ENCODE measurements around the gene ST6GALNAC5. TPM values are rescaled to one million over a fixed set of nuclear protein-coding genes. Genes with fewer than 3 reads are reported as not detected.

Gene ST6GALNAC5
- total and polyA plus RNA-seq, 2 donors: 10.9 to 42.5 TPM

DNA sequence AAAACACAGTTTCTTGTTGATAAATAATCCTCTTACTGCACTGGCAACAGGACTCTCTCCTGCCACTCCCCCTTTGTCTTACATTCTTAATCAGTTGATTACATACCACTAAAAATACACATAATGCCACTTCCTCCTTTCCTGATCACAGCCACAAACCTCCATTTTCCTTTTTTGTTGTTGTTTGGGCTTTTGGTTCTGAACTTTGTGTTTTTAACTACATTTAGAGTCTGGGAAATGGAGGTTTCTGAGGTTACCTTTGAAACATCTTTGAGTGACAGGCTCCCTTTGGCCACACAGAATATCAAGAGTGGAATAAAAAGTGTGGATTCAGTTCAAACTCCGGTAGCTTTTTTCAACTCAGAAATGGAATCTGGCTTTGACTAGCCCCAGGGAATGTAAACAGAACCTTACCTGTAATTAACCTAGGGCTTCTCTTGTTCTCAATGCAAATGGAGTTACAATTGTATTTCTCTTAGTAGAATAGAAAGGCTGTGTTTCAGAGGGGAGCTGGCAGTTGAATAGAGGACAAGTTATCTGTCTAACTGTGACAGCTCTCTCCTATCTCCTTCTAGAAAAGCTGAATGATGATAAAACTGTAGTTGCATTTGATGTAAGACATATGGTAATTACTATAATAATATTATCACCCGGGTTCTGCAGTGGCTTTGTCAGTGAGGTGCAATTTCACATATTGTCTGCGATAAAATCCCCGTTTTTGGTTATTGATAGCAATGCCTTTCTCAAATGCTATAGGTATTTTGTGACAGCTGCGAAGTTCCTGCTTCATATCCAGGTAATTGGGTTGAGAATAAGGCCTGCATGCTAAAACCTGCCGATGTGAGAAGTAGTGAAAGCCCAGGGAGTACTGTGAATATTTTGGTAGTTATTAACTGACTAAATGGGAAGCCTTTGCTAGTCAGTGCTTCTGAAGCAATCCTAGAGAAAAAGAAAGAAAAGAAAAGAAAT, 66.9 kb downstream of the ST6GALNAC5 start:
- WGBS: 67% methylated on average over 6 of the region's 6 CpGs
- Histone ChIP-seq H3K27ac (ENCODE audit: low read depth) (no peak overlapping the region), H3K4me1 (ENCODE audit: insufficient read depth) (no peaks in the 10 kb centered on the region), H3K4me3 (ENCODE audit: low read depth, low read length) (no peak overlapping the region), H3K36me3 (ENCODE audit: insufficient read depth) (no peaks in the 10 kb centered on the region)
- no peak for DNase-seq (ENCODE audit: extremely low spot score)

DNA sequence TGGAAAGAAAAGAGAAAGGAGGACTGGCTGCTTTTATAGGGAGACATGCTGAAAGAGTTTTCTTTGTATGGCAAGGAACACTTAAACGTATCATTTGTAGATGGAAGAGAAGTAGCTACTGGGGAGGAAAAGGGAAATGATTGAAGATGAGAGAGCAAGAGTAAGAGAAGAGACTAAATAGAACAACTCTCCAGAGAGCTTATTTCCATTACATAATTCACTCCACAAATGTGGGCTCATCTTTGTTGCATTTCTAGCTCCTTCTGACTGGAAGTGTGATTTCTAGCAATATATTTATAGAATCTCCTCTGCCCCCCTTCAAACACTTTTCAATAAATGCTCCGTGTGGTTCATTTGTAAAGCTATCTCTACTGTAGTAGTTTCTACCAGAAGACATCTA, 71.0 kb downstream of the ST6GALNAC5 start:
- DNase-seq (ENCODE audit: extremely low spot score): no peak
- 44% methylated on average over 2 of the region's 2 CpGs for WGBS
- Histone ChIP-seq H3K4me1 (ENCODE audit: insufficient read depth) (peaks cover 1% of the 10 kb centered on the region), H3K27ac (ENCODE audit: low read depth) (no peak overlapping the region), H3K4me3 (ENCODE audit: low read depth, low read length) (no peak overlapping the region), H3K36me3 (ENCODE audit: insufficient read depth) (no peaks in the 10 kb centered on the region)

DNA sequence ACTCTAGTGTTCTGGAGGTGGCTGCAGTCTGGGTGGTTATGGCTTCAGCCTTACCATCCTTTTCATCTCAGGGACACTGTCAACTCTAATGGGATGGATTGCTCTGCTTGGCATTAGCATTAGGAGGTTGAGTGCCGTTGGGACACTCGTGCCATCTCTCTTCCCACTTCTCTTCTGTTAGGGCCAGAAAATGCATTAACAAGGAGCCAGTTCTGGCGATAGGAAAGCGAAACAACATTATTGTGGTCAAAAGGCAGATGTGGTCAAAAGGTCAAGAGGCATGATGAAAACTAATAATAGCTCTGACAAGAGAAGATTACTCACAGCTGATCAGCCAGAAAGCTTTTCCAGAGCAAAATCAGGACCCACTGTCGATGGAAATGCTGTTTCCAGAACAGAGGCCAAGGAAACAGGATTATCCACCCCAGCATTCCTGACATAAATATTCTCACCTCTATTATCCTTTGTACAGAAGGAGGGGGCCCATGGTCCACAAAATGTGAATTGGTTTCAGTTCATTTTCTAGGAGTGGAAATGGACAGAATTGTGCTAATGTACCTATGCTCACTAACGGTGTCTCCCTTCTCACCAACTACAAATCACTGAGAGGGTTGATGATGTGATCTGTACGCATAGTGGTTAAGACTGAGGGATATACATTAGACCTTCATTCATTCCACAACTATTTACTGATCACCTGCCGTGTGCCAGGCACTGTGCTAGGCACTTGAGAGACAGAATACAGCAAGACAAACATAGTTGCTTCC, 72.0 kb downstream of the ST6GALNAC5 start:
- Histone ChIP-seq H3K36me3 (ENCODE audit: insufficient read depth) (no peaks in the 10 kb centered on the region), H3K4me1 (ENCODE audit: insufficient read depth) (peaks cover 1% of the 10 kb centered on the region), H3K27ac (ENCODE audit: low read depth) (no peak overlapping the region), H3K4me3 (ENCODE audit: low read depth, low read length) (no peak overlapping the region)
- no peak for DNase-seq (ENCODE audit: extremely low spot score)
- WGBS: 65% methylated on average over 8 of the region's 8 CpGs

DNA sequence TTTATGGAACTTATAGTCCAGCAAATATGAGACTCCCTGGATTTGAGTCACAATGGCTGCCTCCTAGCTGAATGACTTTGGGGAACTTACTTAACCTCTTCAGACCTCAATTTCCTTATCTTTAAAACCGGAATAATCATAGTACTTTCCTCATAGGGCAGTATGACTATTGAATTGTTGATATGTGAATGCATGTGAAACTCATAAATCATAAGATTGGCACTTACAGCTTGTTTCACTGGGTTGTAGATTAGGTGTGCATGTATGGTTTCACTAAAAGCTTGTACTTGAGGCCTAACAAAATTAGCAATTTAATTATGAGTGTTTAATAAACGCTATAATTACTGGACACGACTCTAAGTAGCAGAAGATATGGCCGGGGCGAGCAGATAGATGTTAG, 72.5 kb downstream of the ST6GALNAC5 start:
- no peak for DNase-seq (ENCODE audit: extremely low spot score)
- Histone ChIP-seq H3K4me1 (ENCODE audit: insufficient read depth) (peaks cover 1% of the 10 kb centered on the region), H3K36me3 (ENCODE audit: insufficient read depth) (no peaks in the 10 kb centered on the region), H3K27ac (ENCODE audit: low read depth) (no peak overlapping the region), H3K4me3 (ENCODE audit: low read depth, low read length) (no peak overlapping the region)
- 87% methylated on average over 5 of the region's 5 CpGs for WGBS

DNA sequence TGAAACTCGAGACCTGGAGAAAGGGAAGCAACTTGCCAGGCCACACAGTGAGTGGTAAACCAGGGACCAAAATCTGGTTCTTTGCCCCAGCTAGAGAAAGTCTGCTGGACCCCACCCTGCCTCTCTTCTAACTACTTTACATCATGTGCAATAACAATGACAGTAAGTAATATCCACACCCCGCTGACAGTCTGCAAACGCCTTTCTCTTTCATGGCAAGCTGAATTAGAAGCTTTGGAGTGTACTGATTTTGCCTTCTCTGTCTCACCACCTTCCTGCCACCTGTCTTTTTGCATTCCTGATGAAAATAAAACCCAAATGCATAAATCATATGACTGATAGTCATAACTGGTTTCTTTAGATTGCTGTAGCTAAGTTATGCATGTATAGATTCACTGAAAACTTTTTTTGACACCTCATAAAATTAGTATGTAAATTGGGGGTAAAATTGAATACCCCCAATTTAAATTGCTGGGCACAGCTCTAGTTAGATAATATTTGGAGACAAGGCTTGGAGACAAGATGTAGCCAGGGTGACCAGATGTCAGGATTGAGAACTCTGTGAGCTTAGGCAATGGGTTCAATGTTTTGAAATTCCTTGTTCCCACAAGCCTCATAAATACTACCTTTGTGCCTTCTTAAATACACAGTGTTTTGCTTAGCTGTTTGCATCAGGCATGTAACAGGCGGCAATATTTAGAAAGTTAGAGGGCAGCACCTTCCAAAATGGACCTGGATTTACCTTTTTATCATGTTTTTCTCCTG, 73.5 kb downstream of the ST6GALNAC5 start:
- H3K27ac ChIP-seq (ENCODE audit: low read depth): no peak overlapping the region
- DNase-seq (ENCODE audit: extremely low spot score): no peak
- H3K4me1 ChIP-seq (ENCODE audit: insufficient read depth): peaks cover 1% of the 10 kb centered on the region
- 90% methylated on average over 4 of the region's 4 CpGs for WGBS
- no peaks in the 10 kb centered on the region for H3K36me3 ChIP-seq (ENCODE audit: insufficient read depth)
- H3K4me3 ChIP-seq (ENCODE audit: low read depth, low read length): no peak overlapping the region

DNA sequence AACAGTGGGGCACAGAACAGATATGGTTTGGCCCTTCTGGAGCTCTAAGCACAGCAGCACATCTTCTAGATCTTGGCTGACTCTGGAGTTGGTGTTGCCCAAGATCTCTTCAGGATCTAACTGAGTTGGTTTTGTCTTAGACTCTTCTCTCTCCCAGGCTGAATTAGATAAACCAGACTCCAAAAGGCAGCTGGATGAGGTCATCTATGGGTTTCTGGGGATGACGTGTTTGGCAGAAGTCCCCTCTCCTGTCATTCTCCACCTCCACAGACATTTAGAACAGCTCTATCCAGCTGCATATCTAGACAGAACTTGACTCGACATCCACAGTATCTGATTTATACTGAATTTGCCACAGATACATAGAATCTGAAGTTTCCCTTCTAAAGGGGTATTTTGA, 75.3 kb downstream of the ST6GALNAC5 start:
- 79% methylated on average over 2 of the region's 2 CpGs for WGBS
- Histone ChIP-seq H3K4me1 (ENCODE audit: insufficient read depth) (peaks cover 1% of the 10 kb centered on the region), H3K36me3 (ENCODE audit: insufficient read depth) (no peaks in the 10 kb centered on the region), H3K27ac (ENCODE audit: low read depth) (no peak overlapping the region), H3K4me3 (ENCODE audit: low read depth, low read length) (no peak overlapping the region)
- DNase-seq (ENCODE audit: extremely low spot score): no peak

DNA sequence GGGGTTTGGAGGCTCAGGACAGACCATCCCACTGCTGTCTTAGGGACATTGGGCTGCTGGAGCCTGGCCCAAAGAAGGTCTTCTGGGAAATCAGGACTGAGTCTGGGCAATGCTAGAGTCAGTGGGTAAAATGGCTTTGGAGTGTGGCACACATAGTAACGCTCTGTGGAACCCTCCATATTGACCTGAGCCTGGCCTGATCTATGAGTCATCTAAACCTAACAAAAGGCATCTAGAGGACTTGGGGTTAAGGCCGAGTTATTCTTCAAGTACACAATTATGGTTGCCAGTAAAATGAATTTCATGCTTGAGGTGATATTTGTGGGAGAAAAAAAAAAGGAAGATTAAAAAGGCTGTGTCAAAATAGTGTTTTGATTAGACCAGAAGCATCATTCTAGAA, 77.7 kb downstream of the ST6GALNAC5 start:
- no peaks in the 10 kb centered on the region for H3K36me3 ChIP-seq (ENCODE audit: insufficient read depth)
- no peak overlapping the region for H3K4me3 ChIP-seq (ENCODE audit: low read depth, low read length)
- WGBS: 73% methylated on average over 2 of the region's 2 CpGs
- no peak for DNase-seq (ENCODE audit: extremely low spot score)
- H3K27ac ChIP-seq (ENCODE audit: low read depth): no peak overlapping the region
- peaks cover 1% of the 10 kb centered on the region for H3K4me1 ChIP-seq (ENCODE audit: insufficient read depth)

DNA sequence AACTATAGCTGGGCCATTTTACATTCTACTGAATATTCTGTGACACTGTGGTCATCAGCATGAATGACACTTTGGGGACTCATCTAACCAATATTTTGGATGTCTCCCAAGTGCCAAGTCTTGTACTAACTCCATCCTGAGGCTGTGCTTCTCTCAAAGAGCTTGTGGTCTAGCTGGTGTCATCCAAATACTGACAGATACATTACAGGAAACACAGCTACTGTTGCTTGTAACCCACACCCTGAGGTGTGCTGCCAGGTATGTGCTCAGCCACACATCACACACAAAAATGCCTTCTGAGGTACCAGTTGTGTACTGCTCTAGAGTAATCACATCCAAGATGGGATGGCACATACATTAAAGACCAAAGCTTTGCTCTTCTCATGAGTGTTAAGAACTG, 81.6 kb downstream of the ST6GALNAC5 start:
- Histone ChIP-seq H3K4me3 (ENCODE audit: low read depth, low read length) (no peak overlapping the region), H3K4me1 (ENCODE audit: insufficient read depth) (no peaks in the 10 kb centered on the region), H3K36me3 (ENCODE audit: insufficient read depth) (no peaks in the 10 kb centered on the region), H3K27ac (ENCODE audit: low read depth) (no peak overlapping the region)
- DNase-seq (ENCODE audit: extremely low spot score): no peak

DNA sequence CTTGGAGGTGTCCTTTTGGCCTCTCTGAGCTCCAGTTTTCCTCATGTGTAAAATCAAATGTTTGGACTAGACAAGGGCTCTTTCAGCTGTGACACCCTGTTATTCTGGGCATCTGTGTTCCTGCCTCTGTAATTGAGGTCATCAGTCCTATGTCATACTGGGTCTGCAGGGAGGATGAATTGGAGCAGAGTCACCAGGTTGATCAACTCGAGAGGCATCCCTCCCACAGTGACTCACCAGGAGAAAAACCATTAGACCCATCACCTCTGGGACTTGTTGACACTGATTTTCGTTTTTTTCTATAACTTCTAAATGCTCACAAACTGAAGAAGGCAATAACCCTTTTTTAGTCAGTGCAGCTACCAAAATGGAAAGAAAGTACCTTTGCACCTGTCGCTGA, 82.2 kb downstream of the ST6GALNAC5 start:
- no peak for DNase-seq (ENCODE audit: extremely low spot score)
- H3K4me1 ChIP-seq (ENCODE audit: insufficient read depth): no peaks in the 10 kb centered on the region
- H3K27ac ChIP-seq (ENCODE audit: low read depth): no peak overlapping the region
- H3K36me3 ChIP-seq (ENCODE audit: insufficient read depth): no peaks in the 10 kb centered on the region
- H3K4me3 ChIP-seq (ENCODE audit: low read depth, low read length): no peak overlapping the region
- 80% methylated on average over 3 of the region's 3 CpGs for WGBS

DNA sequence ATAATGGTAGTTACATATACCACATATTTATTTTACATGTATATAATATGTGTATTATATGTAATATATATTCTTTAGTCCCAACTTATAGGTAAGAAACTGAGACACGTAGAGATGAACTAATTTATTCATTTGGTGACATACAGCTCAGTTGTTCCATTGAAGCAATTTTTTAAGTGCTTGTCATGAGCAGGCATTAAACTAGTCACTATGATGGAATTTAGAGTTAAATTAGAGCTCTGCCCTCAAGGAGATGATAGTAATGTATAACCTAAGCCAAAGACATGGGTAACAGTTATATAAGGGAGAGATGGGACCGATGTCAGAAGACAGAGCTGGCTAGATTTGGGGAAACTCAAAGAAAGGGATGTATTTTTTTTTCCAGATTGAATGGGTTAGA, 83.0 kb downstream of the ST6GALNAC5 start:
- no peak for DNase-seq (ENCODE audit: extremely low spot score)
- no peaks in the 10 kb centered on the region for H3K4me1 ChIP-seq (ENCODE audit: insufficient read depth)
- no peak overlapping the region for H3K4me3 ChIP-seq (ENCODE audit: low read depth, low read length)
- WGBS: 87% methylated on average over 2 of the region's 2 CpGs
- H3K36me3 ChIP-seq (ENCODE audit: insufficient read depth): no peaks in the 10 kb centered on the region
- H3K27ac ChIP-seq (ENCODE audit: low read depth): no peak overlapping the region

DNA sequence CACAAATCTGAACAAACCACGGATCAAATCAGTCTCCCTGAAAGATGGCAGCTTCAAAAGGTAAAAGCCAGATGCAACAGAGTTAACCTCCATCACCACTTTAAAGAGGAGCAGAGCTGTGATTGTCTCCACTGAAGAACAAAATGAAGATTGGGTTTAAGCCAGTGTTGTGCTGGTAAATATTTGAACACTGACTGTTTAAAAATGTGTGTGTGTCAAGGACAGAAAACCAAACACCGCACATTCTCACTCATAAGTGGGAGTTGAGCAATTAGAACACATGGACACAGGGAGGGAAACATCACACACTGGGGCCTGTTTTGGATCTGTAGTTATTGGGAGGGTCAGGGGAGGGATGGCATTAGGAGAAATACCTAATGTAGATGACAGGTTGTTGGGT, 83.9 kb downstream of the ST6GALNAC5 start:
- 72% methylated on average over 2 of the region's 2 CpGs for WGBS
- DNase-seq (ENCODE audit: extremely low spot score): no peak

DNA sequence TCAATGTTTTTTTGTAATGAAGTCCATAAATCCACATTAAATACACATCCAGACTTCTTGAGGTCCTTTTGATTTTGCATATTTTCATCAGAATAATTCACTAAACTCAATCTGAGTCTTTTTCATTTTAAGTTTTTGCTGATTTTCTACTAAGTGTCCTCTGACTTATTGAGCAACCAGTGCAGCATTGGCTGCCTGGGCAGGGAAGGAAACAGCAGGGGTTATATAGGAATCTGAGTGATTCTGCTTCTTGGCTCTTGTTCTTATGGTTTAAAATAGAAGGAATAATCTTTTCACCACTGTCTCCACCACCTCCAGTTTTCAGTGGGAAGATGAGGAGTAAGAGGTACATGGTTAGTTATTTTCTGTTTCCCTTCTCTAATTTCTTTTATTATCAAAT, 88.4 kb downstream of the ST6GALNAC5 start:
- no peak overlapping the region for H3K27ac ChIP-seq (ENCODE audit: low read depth)
- H3K36me3 ChIP-seq (ENCODE audit: insufficient read depth): no peaks in the 10 kb centered on the region
- H3K4me1 ChIP-seq (ENCODE audit: insufficient read depth): no peaks in the 10 kb centered on the region
- no peak for DNase-seq (ENCODE audit: extremely low spot score)
- H3K4me3 ChIP-seq (ENCODE audit: low read depth, low read length): no peak overlapping the region

More for the DNA sequence above, 83.9 kb downstream of the ST6GALNAC5 start:
- Histone ChIP-seq H3K27ac (ENCODE audit: low read depth) (no peak overlapping the region), H3K4me1 (ENCODE audit: insufficient read depth) (no peaks in the 10 kb centered on the region), H3K36me3 (ENCODE audit: insufficient read depth) (no peaks in the 10 kb centered on the region), H3K4me3 (ENCODE audit: low read depth, low read length) (no peak overlapping the region)

DNA sequence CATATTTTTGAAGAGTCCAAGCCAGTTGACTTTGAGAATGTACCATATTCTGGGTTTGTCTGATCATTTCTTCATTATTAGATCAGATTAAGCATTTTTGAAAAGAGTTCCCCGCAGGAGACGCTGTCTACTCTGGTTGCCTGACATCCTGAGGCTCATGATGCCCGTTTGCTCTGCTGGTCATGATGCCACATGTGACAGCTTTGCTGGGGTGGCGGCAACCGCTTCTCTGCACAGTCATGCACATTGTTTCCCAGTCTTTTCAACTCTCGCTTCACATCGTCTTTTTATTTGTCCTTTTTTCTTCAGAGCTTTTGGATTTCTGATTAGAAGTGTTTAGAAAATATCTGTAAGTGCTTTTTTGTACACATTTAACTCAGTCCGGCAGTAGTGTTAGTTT, 90.7 kb downstream of the ST6GALNAC5 start:
- no peaks in the 10 kb centered on the region for H3K4me1 ChIP-seq (ENCODE audit: insufficient read depth)
- H3K27ac ChIP-seq (ENCODE audit: low read depth): no peak overlapping the region
- WGBS: 91% methylated on average over 8 of the region's 8 CpGs
- no peak overlapping the region for H3K4me3 ChIP-seq (ENCODE audit: low read depth, low read length)
- no peaks in the 10 kb centered on the region for H3K36me3 ChIP-seq (ENCODE audit: insufficient read depth)
- DNase-seq (ENCODE audit: extremely low spot score): no peak
